ENCODE results near the gene PTPRE. TPM values are rescaled to one million over a fixed set of nuclear protein-coding genes. Genes with fewer than 3 reads are reported as not detected.

Gene PTPRE
- polyA plus RNA-seq, 1 of the 3 experiments (the other 2 are of a cell fraction): 11.8 TPM

DNA sequence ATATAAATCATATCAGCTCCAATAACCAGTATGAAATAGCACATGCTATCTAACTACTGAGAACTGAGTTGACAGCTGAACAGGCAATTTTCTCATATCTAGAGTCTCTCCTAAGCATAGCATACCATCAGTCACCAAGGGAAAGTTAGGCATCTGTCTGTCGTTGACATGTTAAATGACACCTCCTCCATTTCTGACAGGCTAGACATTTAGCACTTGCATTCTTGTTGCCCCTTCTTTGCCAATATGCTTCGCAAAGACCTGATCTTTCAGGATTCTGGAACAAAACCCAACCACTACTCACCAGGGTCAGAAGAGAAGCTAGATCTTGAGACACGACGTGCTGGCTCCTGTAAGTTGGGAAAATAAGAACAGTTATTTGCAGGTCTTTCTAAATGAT lies 209.3 kb downstream of the PTPRE start:
- Histone ChIP-seq H3K27me3 (ENCODE audit: insufficient read depth) (no peaks in the 10 kb centered on the region), H3K4me2 (no peak overlapping the region), H3K9ac (no peak overlapping the region), H3F3A (replicated peaks; ENCODE audit: insufficient read depth) (peaks cover 4% of the 10 kb centered on the region), H2AFZ (ENCODE audit: low read depth) (no peak overlapping the region), H3K9me3 (no peaks in the 10 kb centered on the region), H3K4me3 (ENCODE audit: low read depth in 2 of 2, low read length in 1 of 2) (no peak overlapping the region), H3K79me2 (ENCODE audit: insufficient read depth) (peaks cover 58% of the 10 kb centered on the region), H3K36me3 (replicated peaks in 1 of 2; ENCODE audit: control insufficient read depth in 1 of 2, insufficient read depth in 2 of 2, low read length in 1 of 2) (peaks cover 57 to 73% of the 10 kb centered on the region in 2 experiments), H3K9me2 (no peaks in the 10 kb centered on the region), H3K27ac (ENCODE audit: low read depth in 2 of 2, low read length in 1 of 2) (no peak overlapping the region), H3K4me1 (ENCODE audit: control insufficient read depth in 1 of 2, insufficient read depth in 2 of 2, low read depth in 1 of 2, low read length in 1 of 2) (no peaks in the 10 kb centered on the region), H4K20me1 (ENCODE audit: insufficient read depth) (peaks cover 41% of the 10 kb centered on the region; the same call in 1 of the 2 replicates)
- TF ChIP-seq RXRA (IDR thresholded peaks at IDR 0.05; ENCODE audit: borderline replicate concordance, low read depth) (no peak), REST (IDR thresholded peaks at IDR 0.05; ENCODE audit: low read depth, low read length) (no peak), GATA2 (CRISPR knock-in tag; IDR thresholded peaks at IDR 0.05) (no peak), TEAD4 (IDR thresholded peaks at IDR 0.05; ENCODE audit: borderline replicate concordance, insufficient read depth) (no peak), FOXJ3 (CRISPR knock-in tag; IDR thresholded peaks at IDR 0.05) (no peak)
- DNase-seq: no peak
- 85% methylated on average over 4 of the region's 4 CpGs for WGBS (ENCODE audit: low lambda C conversion rate)
- ChIA-PET POLR2A (no interaction called here), CTCF (interaction anchor here (0.7 to 2.1 kb wide), 10 partner anchors 9 to 401 kb away, joined by 3 to 8 read pairs (median 3); no protein-coding TSS in a partner anchor)

GRCh38 chr10:128116851-128117615 lies 210.1 kb downstream of the PTPRE start:
- H3K79me2 ChIP-seq (ENCODE audit: insufficient read depth): peaks cover 64% of the 10 kb centered on the region
- H3K4me3 ChIP-seq (ENCODE audit: low read depth in 2 of 2, low read length in 1 of 2): no peak overlapping the region
- no peak overlapping the region for H3K27ac ChIP-seq (ENCODE audit: low read depth in 2 of 2, low read length in 1 of 2)
- TF ChIP-seq, protein P1, sequence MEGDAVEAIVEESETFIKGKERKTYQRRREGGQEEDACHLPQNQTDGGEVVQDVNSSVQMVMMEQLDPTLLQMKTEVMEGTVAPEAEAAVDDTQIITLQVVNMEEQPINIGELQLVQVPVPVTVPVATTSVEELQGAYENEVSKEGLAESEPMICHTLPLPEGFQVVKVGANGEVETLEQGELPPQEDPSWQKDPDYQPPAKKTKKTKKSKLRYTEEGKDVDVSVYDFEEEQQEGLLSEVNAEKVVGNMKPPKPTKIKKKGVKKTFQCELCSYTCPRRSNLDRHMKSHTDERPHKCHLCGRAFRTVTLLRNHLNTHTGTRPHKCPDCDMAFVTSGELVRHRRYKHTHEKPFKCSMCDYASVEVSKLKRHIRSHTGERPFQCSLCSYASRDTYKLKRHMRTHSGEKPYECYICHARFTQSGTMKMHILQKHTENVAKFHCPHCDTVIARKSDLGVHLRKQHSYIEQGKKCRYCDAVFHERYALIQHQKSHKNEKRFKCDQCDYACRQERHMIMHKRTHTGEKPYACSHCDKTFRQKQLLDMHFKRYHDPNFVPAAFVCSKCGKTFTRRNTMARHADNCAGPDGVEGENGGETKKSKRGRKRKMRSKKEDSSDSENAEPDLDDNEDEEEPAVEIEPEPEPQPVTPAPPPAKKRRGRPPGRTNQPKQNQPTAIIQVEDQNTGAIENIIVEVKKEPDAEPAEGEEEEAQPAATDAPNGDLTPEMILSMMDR (IDR thresholded peaks at IDR 0.05): peak; percentile 51
- TF ChIP-seq ZBTB33 (IDR thresholded peaks at IDR 0.05; ENCODE audit: borderline replicate concordance, low read depth) (no peak), NRF1 (IDR thresholded peaks at IDR 0.05; ENCODE audit: low read depth, low read length) (no peak)
- H3K4me2 ChIP-seq: no peak overlapping the region
- H3K27me3 ChIP-seq (ENCODE audit: insufficient read depth): no peaks in the 10 kb centered on the region
- H3K9me3 ChIP-seq: no peaks in the 10 kb centered on the region
- peaks cover 48 to 69% of the 10 kb centered on the region in 2 experiments for H3K36me3 ChIP-seq (replicated peaks in 1 of 2; ENCODE audit: control insufficient read depth in 1 of 2, insufficient read depth in 2 of 2, low read length in 1 of 2)
- peaks cover 41% of the 10 kb centered on the region; the same call in 1 of the 2 replicates for H4K20me1 ChIP-seq (ENCODE audit: insufficient read depth)
- 88% methylated on average over 13 of the region's 13 CpGs for WGBS (ENCODE audit: low lambda C conversion rate)
- H3K9ac ChIP-seq: no peak overlapping the region
- H3K9me2 ChIP-seq: no peaks in the 10 kb centered on the region
- POLR2A ChIA-PET: no interaction called here
- CTCF ChIA-PET: interaction anchor here (0.7 to 2.1 kb wide), 13 partner anchors 9 to 401 kb away, joined by 3 to 8 read pairs (median 3); partner anchors contain the start of gene MKI67
- peaks cover 4% of the 10 kb centered on the region for H3F3A ChIP-seq (replicated peaks; ENCODE audit: insufficient read depth)
- no peak for DNase-seq
- no peaks in the 10 kb centered on the region for H3K4me1 ChIP-seq (ENCODE audit: control insufficient read depth in 1 of 2, insufficient read depth in 2 of 2, low read depth in 1 of 2, low read length in 1 of 2)
- no peak overlapping the region for H2AFZ ChIP-seq (ENCODE audit: low read depth)
